DLD1 (cell line): Measurements from ENCODE around the gene TOE1.
"Not testable (repeated sequence)": the region's sequence is repeated elsewhere in the genome, so short reads cannot be mapped to it uniquely, and the experiment has no call there.

Source experiments
- in situ Hi-C: cut with HindIII; loops from 2 replicates; pipeline ENCODE4 v1.10.0; 2017; ENCODE audit warnings: low sequenced_read_pairs

TOE1 gene

DNA sequence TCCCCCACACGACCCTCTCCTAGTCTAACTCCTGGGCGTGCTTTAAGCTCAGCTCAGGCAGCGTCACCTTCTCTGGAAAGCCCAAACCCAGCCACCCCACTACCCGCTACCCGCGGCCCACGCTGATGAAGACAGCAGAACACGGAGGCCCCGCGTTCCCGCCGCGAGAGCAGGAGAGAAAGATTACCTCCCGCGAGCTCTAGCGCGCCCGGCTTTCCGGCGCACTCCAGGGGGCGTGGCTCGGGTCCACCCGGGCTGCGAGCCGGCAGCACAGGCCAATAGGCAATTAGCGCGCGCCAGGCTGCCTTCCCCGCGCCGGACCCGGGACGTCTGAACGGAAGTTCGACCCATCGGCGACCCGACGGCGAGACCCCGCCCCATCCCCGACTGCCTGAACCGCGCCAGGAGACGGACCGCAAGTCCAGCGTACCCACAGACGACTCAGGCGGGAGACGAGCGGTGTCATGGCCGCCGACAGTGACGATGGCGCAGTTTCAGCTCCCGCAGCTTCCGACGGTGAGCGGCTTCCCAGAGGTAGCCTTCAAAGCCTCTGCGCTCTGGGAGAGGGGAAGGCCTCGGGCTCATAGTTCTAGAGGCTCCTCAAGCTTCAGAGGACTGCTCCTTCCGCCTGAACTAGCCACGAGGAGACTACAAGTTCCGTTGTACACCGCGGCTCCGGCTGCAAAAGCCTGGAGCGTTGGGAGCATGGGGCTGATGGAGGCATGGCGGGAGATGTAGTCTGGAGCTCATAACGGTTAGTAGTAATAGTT, at the start of gene TOE1, which contains the start of gene MUTYH:
Gene TOE1, plus strand, starts transcription at position 382 of the 770 bp plus-strand sequence. Its CDS starts 83 bp downstream, at position 465.
Gene MUTYH, minus strand, starts transcription at position 652 of the 770 bp plus-strand sequence. CDS start 5,935 bp downstream, outside the sequence.
- in situ Hi-C loops, result no loop called here

DNA sequence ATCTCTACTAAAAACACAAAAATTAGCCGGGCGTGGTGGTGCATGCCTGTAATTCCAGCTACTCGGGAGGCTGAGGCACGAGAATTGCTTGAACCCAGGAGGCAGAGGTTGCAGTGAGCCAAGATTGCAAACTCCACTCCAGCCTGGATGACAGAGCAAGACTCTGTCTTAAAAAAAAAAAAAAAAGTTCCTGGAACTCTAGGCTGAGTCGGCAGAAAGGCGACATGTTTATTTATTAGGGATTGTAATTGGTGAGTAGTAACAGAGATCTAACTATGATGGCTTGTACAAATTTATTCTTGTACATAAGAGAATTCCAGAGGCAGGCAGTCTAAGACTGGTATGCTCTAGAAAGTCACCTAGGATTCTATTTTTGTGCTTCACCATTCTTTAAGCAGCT, 49.0 kb upstream of the TOE1 start:
- in situ Hi-C loops, result not testable (repeated sequence)

DNA sequence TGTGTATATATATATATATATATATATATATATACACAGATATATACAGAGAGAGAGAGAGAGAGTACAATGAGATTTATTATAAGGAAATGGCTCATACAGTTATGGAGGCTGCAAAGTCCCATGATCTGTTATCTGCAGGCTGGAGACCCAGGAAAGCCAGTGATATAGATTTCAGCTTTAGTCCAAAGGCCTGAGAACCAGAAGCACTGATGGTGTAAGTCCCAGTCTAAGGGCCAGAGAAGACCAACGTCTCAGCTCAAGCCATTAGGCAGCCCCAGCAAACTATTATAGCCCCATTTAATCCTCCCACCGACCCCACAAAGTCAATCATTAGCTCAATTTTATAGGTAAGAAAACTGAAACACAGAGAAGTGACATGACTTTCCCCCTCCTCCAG, 48.3 kb upstream of the TOE1 start:
- in situ Hi-C loops, result no loop called here

DNA sequence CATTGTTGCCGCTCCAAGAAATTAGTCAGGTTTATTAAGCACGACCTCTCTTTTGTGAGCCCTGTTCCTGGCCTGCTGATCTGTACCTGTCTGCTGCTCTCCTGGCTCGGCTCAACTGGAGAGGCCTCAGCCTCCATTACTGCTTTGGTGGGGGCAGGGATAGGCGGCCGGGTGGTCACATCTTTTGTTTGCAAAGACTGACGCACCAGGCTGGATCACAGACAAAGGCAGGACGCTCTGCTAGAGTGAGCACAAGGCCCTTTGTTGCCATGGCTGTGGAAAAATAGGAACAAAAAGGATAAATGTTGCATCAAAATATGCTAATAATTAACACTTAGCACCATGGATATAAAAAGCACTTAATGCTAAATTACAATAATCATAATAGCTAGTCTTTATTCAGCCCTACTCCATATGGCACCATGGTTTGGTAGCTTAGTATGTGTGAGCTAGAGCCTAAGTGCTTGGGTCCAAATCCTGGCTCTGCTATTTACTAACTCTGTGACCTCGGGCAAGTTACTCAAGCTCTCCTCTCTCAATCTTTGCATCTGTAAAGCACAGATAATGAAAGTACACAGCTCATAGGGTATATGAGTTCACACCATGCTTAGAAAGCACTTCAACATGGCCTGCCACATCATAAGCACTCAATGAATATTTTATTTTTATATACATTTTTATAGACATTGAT, 42.2 kb upstream of the TOE1 start:
- in situ Hi-C loops, result no loop called here

DNA sequence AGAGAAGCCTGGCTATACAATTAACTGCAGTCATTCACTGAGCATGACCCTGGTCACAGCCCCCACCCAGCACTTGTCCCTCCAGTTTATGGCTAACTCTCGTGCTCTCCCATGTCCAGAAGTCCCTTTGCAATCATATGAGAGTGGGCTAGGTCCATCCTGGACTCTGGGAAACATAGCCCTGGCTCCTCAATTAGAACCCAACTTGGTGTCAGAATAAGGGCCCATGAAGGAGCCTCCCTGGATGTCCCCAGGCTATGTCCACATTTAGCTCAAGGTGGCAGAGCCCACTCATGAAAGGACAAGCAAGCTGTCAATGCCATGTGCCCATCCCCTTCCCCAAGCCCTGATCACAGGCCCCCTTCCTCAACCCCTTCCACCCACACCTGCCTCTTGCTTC, 40.7 kb upstream of the TOE1 start:
- in situ Hi-C loops, result no loop called here

DNA sequence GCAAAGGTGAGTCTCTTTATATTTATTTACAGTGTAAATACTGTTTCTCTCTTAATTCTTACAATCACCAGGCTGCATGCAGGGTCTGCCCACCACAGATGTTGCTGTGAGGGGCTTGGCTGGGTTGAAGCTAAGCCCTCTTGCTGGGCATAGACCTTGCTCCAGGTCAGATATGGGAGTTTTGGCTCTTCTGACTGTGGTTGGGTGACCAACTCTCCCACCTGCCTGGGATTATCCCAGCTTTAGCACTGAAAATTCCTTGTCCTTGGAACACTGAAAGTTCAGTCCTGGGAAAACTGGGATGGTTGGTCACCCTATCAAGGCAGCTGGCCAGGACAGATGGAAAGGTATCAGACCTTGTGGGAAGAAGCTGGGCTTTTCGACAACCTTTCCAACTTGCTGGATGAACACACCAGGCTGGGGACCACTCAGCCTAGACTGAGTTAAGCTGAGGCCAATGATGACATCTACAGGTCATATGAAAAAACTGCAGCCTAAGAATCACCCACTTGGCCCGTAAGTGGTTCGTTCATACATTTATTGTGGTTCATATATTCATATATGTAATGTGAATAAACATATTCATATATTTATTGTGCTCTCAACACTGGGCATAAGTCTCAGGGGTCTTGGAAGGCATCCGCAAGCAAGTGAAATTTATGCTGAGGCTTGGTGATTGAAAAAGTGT, 39.8 kb upstream of the TOE1 start:
- in situ Hi-C loops, result no loop called here

DNA sequence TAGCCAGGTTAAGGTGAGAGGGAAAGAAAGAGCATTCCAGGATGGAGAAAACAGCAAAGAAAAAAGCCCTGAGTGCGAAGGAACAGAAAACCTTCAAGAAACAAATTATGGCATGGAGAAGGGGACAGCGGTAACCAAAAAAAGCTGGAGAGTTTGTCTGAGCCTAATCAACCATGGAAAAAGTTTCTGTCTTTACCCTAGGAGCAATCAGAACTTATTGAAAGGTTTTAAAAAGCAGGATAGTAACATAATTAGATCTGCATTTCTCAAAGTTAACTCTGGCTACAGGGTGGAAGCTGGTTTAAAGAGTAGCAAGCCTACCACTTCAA, 39.3 kb upstream of the TOE1 start:
- in situ Hi-C loops, result no loop called here

DNA sequence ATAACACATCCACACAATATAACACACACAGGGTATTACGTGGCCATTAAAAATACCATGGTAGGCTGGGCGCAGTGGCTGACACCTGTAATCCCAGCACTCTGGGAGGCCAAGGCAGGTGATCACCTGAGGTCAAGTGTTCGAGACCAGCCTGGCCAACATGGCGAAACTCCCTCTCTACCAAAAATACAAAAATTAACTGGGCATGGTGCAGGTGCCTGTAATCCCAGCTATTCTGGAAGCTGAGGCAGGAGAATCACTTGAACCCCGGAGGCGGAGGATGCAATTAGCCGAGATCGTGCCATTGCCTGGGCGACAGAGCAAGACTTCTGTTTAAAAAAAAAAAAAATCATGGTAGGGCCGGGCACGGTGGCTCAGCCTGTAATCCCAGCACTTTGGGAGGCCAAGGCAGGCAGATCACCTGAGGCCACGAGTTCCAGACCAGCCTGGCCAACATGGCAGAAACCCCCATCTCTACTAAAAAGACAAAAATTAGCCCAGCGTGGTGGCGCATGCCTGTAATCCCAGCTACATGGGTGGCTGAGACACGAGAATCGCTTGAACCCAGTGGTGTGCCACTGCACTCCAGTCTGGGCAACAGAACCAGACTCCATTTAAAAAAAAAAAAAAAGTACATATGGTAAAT, 37.3 kb upstream of the TOE1 start:
- in situ Hi-C loops, result no loop called here

DNA sequence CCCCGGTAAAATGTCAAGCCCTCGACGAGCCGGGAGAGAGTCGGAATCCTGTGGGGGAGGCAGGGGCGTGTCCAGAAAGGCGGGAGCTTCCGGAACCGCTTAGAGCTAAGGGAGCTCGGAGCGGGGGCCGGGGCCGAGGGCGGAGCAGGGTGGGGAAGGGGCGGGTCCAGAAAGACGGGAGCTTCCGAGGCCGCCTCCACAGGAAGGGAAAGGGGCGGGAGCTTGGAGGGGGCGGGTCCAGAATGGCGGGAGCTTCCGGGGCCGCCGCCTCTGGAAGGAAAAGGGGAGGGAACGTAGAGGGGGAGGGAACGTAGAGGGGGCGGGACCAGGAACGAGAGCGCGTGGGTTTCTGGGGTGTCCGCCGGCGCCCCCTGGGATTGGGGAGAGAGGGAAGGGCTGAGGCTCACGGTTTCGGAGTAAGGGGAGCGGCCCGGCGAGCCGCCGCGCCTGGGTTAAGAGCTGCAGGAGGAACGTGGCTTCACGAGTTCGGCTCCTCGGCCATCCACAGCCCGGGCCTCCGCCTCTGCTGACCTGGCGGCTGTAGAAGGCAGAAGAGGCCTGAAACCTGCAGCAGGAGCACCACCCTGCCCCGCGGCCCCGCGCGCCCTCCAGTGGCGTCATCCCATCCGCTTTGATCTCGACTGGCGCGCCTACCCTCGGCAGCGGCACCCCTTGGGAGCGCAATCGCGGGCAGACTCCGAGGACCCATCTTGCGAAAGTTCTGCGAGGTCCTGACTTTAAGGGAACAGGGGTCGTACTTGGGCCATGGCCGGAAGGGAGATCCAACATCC, 36.3 kb upstream of the TOE1 start:
- in situ Hi-C loops, result no loop called here

DNA sequence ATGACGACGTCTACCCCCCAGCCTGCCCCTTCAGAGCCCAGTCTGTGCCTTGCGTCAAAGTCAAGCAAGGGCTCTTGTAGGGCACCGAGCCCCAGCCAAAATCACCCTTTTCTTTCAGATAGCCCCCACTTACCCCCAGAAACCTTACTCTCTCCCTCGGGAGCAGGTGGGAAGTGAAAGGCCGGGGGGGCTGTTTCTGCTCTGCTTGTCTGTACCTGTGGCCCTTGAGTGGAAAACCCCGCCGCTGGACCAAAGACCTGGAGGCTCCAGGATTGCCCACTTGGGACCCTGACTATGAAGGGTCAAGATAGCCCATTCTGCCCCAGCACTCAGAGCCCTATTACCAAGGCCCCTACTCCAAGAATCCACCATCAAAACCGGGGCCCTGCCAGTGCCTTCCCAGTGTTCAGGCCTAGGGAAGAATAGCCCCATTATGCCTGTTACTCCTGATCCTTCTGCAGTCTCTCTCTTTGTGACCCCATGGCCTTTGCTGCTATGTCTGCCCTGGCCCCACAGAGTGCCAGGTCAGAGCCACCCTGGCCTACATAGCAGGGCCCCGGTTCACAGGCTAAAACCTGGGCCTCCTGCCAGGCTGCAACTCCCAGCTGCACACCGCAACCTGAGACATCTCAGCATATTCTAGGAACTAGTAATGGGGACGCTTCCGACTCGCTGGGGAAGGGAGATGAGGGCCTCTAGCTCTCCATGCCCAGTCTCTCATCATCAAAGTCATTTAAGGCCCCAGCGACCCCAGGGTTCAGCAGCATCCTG, 35.5 kb upstream of the TOE1 start:
- in situ Hi-C loops, result no loop called here

DNA sequence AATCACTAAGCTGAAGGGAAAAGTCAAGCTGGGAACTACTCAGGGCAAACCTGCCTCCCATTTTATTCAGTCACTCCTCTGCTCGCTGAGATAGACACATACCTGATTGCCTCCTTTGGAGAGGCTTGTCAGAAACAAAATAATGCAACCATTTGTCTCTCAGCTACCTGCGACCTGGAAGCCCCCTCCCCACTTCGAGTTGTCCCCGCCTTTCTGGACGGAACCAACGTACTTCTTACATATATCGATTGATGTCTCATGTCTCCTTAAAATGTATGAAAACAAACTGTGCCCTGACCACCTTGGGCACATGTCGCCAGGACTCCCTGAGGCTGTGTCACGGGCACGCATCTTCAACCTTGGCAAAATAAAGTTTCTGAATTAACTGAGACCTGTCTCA, 34.7 kb upstream of the TOE1 start:
- in situ Hi-C loops, result no loop called here

DNA sequence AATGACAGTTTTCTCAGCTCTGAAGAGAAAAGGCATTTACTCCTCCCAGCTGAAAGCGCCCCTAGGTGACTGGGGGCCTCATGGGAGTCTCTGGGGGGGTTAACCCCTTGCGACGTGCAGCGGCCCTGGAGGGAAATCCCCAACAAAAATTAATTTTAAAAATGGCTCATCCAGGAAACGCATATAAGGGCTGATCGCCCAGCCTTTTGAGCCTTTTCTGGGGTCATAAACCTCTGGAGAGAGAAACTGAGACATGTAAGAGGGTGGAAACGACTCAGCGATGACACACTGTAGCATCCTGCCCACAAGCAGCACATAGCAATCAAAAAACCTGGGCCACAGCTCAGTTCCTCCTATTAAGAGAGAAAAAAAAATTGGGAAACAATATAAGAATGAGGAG, 33.7 kb upstream of the TOE1 start:
- in situ Hi-C loops, result no loop called here

DNA sequence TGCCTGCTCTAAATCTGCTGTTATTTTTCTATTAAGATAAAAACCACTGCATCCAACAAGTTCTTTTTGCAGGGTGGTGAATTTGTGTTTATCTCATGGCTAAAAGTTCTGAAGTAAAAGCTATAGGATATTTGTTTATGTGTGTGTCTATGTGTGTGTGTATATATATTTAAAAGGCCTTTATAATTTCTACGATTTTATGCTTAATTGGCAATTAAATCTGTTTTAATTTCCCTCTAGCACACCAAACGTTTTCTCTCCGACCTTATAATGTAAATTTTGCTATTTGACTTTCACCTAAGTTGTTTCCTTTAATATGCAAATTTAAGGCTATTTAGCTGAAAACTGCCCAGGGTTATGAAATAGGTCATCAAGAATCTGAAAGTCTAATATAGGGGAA, 33.1 kb upstream of the TOE1 start:
- in situ Hi-C loops, result no loop called here

DNA sequence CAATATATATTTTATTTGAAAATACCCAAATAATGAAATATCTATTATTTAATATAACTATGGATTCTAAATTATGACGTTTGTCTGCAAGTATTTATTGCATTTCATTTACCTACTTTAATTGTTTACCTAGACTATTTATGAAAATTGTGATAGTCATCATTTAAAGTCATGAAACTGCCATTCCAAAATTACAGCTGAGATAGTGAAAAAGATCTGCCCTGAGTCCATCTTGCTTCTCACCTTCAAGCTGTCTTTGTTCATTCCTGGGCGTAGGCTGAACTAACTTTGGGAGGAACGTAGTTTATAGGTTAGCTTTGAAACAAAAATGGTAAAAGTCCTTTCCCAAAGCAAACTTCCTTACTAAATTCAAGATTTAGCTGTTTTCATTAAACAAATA, 25.7 kb upstream of the TOE1 start:
- in situ Hi-C loops, result no loop called here

DNA sequence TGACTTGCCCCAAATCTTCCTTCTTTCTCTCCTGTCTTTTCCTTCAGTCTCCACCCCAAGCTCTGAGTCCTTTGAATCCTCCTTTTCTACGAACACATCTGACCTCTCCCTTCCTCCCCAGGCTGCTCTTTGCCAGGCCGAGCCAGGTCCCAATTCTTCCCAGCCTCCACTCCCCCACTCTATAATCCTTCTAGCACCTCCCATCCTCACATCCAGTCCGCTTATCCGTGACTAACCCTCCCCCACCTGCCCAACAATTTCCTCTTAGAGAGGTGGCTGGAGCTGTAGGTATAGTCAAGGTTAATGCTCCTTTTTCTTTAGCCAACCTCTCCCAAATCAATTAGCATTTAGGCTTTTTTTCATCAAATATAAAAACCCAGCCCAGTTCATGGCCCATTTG, 22.8 kb upstream of the TOE1 start:
- in situ Hi-C loops, result no loop called here

DNA sequence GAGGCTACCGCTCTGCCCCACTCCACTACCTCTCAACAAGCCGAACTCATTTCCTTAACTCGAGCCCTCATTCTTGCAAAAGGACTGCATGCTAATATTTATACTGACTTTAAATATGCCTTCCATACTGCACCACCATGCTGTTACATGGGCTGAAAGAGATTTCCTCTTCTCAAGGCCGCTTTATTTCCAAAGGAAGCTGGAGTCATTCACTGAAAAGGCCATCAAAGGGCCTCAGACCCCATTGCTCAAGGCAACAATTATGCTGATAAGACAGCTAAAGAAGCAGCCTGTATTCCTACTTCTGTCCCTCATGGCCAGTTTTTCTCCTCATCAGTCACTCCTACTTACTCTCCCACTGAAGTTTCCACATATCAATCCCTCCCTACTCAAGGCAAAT, 20.2 kb upstream of the TOE1 start:
- in situ Hi-C loops, result no loop called here

DNA sequence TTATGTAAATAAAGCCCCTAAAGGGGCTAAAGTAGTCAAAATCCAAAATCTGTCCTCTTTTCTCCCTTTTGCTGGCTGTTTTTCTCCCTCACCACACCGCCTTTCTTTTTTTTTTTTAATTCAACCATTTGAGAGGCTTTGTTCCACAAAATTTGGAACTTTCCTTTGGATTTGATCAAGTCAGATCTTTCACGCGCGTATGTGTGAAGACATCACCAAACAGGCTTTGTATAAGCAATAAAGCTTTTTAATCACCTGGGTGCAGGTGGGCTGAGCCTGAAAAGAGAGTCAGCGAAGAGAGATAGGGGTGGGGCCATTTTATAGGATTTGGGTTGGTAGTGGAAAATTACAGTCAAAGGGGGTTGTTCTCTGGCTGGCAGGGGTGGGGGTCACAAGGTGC, 18.5 kb upstream of the TOE1 start:
- in situ Hi-C loops, result no loop called here

DNA sequence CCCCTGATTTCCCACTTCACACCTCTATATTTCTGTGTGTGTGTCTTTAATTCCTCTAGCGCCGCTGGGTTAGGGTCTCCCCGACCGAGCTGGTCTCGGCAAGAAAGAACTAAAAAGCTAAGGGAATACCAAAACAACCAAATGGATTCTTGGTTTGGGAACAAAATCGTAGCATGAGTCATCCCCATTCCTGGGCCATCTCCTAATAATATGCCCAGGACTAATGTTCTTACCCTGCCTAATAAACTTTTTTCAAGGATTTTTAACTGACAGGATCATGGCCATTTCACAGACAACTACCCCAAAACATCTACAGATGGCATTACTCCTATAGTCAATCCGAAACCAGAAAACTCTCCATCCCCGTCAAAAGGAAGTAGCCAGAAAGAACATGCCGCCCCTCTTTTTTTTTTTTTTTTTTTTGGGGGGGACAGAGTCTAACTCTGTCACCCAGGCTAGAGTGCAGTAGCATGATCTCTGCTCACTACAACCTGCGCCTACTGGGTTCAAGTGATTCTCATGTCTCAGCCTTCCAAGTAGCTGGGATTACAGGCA, 17.4 kb upstream of the TOE1 start:
- in situ Hi-C loops, result no loop called here

DNA sequence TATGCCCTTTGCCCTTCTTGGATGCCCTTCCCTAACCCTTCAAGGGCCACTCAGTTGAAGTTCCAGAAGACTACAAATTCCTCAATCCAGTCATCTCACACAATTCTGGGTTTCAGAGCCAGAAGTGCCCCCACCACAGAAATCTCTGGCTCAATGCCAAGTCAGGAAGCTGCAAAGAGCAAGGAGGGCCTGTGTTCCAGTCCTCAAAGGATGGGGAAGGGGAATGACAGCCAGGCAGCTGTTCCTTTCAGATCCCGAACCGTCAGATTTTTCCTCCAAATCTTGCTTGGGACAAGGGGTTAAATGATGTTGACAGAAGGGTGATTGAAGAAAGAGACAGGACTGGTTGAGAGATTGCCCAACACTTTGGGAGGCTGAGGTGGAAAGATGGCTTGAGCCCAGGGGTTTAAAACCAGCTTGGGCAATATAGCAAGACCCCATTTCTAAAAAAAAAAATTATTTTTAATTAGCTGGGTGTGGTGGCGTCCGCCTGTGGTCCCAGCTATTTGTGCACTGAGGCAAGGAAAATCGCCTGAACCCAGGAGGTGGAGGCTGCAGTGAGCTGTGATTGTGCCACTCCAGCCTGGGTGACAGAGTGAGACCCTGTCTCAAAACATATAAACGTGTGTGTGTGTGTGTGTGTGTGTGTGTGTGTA, 14.0 kb upstream of the TOE1 start:
- in situ Hi-C loops, result no loop called here
